Fibroblast of skin of abdomen (primary cell): ENCODE results near the gene GFRA1.

Experiments used
- DNase-seq: peaks from one replicate; pipeline ENCODE4 v3.0.0-alpha.2; 2013

Gene GFRA1

DNA sequence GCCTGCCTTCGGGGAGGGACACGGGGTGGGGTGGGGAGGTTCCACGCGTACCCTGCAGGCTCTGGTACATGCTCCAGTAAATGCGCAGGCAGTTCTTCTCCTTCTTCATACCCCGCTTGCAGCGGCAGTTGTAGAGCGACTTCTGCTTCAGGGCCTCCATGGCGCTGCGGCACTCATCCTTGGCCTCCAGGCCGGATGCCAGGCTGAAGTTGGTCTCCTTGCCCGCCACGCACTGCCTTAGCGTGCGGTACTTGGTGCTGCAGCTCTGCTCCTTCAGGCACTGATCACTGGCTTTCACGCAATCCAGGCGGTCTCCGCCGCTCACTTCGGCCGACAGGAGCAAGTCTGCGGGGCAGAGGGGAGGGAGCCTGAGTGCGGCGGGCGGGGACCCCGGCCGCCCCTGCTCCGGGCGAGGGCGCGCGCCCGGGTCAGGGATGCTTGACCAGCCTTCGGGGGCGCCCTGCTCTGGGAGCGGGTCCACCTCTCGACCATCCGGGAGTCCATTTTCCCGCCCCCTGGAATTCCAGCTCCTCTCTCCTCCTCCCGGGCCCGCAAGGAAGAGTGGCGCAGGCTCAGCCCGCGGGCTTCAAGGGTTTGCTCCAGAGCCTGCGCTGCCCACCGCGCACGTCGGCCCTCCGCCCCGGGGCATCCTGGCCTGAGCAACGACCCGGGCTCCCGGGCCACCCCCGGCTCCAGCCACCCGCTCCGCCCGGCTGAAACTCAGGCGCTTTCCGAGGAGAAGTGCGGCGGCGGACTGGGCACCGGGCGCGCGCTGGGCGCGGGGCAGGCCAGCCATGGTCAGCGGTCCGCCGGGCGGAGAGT, 2.0 kb downstream of the GFRA1 start:
- no peak for DNase-seq

- no peak for DNase-seq
These were observed 2.8 kb downstream of the GFRA1 start for GRCh38 chr10:116270126-116270770.

DNA sequence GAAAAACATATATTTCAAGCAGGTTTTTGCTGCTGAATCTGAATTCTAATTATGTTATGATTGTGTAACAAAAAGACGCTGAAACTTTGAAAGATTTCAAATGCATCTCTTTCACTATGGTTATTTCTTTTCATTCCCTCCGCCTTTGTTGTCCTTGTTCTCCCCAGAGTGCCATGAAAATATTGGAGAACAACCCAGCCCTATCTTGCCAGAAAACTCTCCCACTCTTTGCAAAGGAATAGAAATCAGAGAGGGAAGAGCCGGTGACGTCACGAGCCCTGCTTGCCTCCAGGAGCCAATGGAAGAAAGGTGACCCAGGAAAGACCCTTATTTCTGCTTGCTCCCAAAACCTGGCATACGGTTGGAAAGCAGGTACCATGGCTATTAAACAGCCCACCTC, 3.4 kb downstream of the GFRA1 start:
- no peak for DNase-seq

GRCh38 chr10:116268976-116269375, 4.0 kb downstream of the GFRA1 start:
- no peak for DNase-seq

GRCh38 chr10:116265686-116266085, 7.3 kb downstream of the GFRA1 start:
- no peak for DNase-seq

- peak; percentile 14 for DNase-seq
These were observed 8.9 kb downstream of the GFRA1 start for GRCh38 chr10:116263870-116264655.

DNA sequence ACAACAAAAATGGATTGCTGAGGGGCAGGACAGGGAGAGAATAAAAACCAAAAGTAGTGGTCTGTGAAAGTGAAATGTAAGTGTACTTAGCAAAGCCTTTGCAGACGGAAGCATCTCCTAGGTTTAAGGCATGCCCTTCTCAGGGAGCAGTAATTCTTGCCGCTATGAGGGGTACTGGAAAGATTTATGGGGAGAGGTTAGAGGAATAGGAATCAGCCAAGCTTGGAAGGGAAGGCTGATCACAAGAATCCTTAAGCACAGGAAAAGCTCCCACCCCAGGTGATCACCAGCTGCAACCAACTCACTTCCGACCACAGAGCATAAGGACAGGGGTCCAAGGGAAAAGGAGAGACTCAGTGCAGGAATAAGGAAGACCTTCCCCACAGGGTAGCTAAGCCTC, 10.3 kb downstream of the GFRA1 start:
- DNase-seq = no peak

DNA sequence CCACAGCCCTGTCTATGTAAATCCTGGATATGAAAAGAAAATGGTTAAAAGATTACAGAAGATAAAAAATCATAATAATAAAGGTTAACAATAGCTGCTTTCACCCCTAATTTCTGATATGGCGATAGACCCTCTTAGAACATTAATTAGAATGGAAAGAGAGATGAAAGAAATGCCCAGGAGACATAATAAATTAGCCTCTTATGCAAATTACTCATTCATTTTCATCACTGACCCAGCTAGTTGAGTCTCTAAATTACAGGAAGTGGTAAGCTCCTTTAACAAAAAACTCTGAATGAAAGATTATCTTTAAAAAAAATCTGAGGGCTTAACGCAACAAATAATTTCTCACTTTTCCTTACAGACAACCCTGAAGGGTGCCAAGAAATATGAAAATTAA, 12.4 kb downstream of the GFRA1 start:
- DNase-seq = no peak

- DNase-seq = no peak
These were observed 13.4 kb downstream of the GFRA1 start for GRCh38 chr10:116259638-116260037.

DNA sequence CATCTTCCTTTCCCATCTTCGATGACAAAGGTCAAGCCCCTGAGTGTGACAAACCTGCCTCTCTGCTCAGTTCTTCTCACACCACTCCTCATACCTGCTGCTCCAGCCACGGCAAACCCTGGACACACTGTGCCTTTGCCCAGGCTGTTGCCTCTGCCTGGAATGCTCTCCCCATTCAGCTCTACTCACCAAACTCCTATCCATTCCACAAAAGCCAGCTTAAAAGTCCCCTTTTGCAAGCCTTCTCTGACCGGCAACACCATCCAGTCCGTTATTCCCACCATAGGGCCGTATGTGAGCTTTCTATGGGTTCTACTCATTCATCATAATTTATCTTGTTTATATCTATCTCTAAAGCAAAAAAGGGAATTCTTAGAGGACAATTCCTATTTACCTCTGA, 15.2 kb downstream of the GFRA1 start:
- DNase-seq = no peak

GRCh38 chr10:116256752-116257259, 16.2 kb downstream of the GFRA1 start:
- no peak for DNase-seq

- peak; percentile 26 for DNase-seq
These were observed 16.9 kb downstream of the GFRA1 start for GRCh38 chr10:116255886-116256751.

DNA sequence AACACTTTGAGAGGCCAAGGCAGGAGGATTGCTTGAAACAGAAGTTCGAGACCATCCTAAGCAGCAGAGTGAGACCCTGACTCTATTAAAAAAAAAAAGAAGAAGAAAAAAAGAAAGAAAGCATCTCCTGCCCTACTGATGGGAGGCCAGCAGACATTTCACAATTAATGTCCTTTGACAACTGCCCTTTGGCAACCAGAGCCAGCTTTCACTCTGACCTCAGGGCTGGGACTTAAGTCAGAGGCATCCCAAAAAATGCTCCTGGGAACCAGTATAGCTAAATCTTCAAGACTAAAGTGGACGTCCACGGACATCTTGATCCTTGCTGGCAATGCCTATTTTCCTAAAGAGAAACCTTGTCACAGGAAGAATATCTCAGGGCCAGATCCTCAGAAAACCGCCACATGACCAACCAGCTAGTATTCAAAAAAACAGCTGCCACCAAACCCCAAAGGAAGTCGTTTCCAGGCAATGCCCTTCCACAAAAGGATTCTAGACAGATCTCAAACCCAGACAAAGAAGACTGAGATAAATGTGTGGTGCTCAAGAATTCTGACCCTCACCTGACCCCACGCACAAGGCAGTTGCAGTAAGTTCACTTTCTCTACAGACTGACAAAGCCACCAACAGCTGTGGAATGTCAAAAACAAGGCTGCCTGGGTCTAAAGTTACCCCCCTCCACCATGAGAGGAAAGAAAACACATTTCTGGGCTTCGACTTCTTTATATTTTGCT, 18.4 kb downstream of the GFRA1 start:
- peak; percentile 62 for DNase-seq

DNA sequence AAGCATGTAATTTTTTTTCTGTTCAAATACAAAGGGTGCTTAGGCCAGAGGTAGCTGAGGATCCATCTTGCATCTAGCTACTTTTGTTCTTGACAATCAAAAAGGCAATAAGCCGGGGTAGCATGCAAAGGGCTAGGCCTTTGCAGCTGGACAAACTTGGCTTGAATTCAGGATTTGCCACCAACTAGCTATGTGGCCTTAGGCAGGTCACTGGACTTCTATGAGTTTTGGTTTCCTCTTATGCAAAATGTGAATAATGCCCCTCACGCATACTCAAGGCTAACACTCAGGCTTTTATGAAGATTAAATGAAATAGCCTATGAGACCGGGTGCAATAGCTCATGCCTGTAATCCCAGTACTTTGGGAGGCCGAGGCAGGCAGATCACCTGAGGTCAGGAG, 19.3 kb downstream of the GFRA1 start:
- no peak for DNase-seq

- DNase-seq = no peak
These were observed 21.2 kb downstream of the GFRA1 start for GRCh38 chr10:116251602-116252395.

DNA sequence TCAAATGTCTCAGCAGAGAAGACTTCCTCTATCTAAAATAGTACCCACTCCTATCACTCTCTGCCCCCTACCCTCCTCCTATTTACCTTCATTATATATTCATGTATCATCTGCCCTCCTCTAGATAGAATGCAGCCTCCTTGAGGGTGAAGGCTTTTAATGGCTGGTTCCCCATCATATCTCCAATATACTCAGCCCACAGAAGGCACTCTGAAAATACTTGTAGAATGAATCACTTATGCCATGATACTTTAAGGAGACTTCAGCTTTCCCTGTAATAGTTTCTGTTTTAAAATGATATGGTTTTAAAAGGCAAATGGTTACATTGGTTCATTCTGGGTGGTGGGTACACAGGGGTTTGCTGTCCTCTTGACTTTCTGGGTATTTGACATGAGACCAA, 25.3 kb downstream of the GFRA1 start:
- DNase-seq = peak; percentile 20

DNA sequence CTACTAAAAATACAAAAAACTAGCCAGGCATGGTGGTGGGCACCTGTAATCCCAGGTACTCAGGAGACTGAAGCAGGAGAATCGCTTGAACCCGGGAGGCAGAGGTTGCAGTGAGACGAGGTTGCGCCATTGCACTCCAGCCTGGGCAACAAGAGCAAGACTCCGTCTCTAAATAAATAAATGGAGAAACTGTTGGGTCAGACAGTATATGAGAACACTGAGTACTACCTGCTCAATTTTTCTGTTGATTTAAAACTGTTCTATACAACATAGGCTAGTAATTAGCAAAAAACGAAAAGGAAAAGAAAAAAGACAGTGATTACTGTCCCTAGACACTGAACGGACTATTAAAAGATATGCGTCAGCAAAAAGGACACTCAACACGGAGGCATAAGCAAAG, 26.7 kb downstream of the GFRA1 start:
- no peak for DNase-seq

GRCh38 chr10:116245156-116245555, 27.9 kb downstream of the GFRA1 start:
- DNase-seq = no peak

DNA sequence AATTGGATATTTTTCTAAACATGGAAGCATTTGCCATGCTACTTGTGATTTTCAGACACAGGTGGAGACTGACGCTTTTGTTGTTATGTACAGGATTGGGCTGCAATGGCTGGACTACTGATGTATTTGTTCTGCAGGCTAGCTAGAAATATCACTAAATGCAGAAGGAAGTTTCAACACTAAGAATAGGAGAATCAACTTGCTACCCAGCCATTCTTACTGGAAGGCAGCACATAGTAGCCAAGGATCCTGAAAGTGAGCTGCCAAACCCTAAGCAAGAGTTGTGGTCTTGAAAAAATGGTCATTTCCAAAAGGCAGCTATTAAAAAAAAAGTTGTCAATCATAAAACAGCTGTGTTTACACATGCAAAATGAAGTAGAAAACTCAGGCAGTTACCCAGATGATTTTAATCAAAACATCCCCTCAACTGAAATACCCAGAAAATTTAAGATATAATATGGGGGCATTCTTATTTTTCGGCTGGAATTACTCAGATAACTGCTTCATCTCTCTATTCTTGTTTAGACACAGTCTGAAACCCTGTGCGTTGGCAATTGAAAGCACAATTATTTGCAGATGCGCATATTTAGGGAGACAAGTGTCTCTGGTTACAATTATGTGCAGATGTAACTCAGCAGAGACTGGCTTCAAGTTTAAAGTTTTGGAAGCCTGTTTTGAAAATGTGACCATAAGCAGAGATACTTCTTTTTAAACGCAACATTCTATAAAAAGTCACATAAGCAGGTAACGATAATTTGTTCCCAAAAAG, 31.2 kb downstream of the GFRA1 start:
- peak; percentile 37 for DNase-seq

DNA sequence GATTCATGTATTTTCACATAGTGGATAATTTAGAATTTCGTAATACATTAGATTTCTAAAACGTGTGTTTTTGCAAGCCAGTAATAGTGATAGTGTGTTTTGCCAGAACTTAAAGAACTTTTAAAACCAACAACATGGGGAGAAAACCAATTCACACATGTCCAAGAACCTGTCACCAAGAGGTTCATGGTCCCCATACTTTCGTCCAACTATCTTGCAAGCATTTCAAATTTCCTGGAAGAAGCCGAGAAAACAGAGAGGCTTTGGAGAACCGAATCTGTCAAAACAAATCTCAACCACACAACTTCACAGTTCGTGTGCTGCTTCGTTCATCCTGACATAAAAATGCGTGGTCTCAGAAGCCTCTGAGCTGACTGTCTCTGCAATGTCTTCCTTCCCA, 31.9 kb downstream of the GFRA1 start:
- no peak for DNase-seq
